H9 (cell line): ENCODE results near the gene ZNRF2. TPM values are rescaled to one million over a fixed set of nuclear protein-coding genes. Genes with fewer than 3 reads are reported as not detected.

Experiments
- DNase-seq: peaks from one replicate; pipeline ENCODE4 v3.0.0-alpha.2; 2017
- H2AFZ ChIP-seq: one replicate; pipeline ENCODE4 v1.6.1; 2013; ENCODE audit warnings: mild to moderate bottlenecking, low read length, control low read depth, moderate library complexity
- H2AK5ac ChIP-seq: 2 replicates; pipeline ENCODE4 v1.6.1; 2013; ENCODE audit warnings: low read length, control low read depth, mixed read lengths; ENCODE audit not compliant: insufficient read length
- H2BK120ac ChIP-seq: one replicate; pipeline ENCODE4 v1.6.1; 2013; ENCODE audit warnings: low read depth, mild to moderate bottlenecking, low read length, control low read depth, inconsistent platforms; ENCODE audit not compliant: poor library complexity, severe bottlenecking
- H2BK12ac ChIP-seq: 2 replicates; pipeline ENCODE4 v1.6.1; 2013; ENCODE audit warnings: low read length, control low read depth, mixed read lengths, low read depth; ENCODE audit not compliant: insufficient read length
- H2BK15ac ChIP-seq: 2 replicates; pipeline ENCODE4 v1.6.1; 2013; ENCODE audit warnings: low read depth, low read length, control low read depth
- H2BK20ac ChIP-seq: one replicate; pipeline ENCODE4 v1.6.1; 2013; ENCODE audit warnings: low read depth, mild to moderate bottlenecking, low read length, control low read depth, inconsistent platforms; ENCODE audit not compliant: poor library complexity, severe bottlenecking
- H2BK5ac ChIP-seq: 2 replicates; pipeline ENCODE4 v1.6.1; 2013; ENCODE audit warnings: low read length, control low read depth, mixed read lengths; ENCODE audit not compliant: insufficient read length
- H3K14ac ChIP-seq: 2 replicates; pipeline ENCODE4 v1.6.1; 2013; ENCODE audit warnings: low read length, control low read depth; ENCODE audit not compliant: insufficient read depth
- H3K18ac ChIP-seq: 2 replicates; pipeline ENCODE4 v1.6.1; 2013; ENCODE audit warnings: low read depth, mild to moderate bottlenecking, mixed read lengths, low read length, control low read depth; ENCODE audit not compliant: insufficient read length
- H3K23ac ChIP-seq: 2 replicates; pipeline ENCODE4 v1.6.1; 2013; ENCODE audit warnings: low read length, control low read depth, mixed read lengths, low read depth; ENCODE audit not compliant: insufficient read length
- H3K23me2 ChIP-seq: 2 replicates; pipeline ENCODE4 v1.6.1; 2013; ENCODE audit warnings: low read depth, mild to moderate bottlenecking, mixed read lengths, low read length, control low read depth; ENCODE audit not compliant: insufficient read length, poor library complexity, severe bottlenecking
- H3K27ac ChIP-seq: 2 replicates; pipeline ENCODE4 v1.5.1; 2013; ENCODE audit warnings: low read length, control low read depth, mixed read lengths, low read depth; ENCODE audit not compliant: insufficient read length
- H3K27me3 ChIP-seq: 2 replicates; pipeline ENCODE4 v1.6.1; 2013; ENCODE audit warnings: low read length, control low read depth, inconsistent platforms; ENCODE audit not compliant: insufficient read depth
- H3K4ac ChIP-seq: 2 replicates; pipeline ENCODE4 v1.6.1; 2013; ENCODE audit warnings: low read depth, mild to moderate bottlenecking, control low read depth, inconsistent platforms, low read length, moderate library complexity
- H3K4me1 ChIP-seq: 2 replicates; pipeline ENCODE4 v1.6.1; 2013; ENCODE audit warnings: low read length, control low read depth, inconsistent platforms; ENCODE audit not compliant: insufficient read depth
- H3K4me2 ChIP-seq: 2 replicates; pipeline ENCODE4 v1.6.1; 2013; ENCODE audit warnings: low read length, control low read depth, mixed read lengths; ENCODE audit not compliant: insufficient read length, insufficient read depth
- H3K56ac ChIP-seq: 2 replicates; pipeline ENCODE4 v1.6.1; 2013; ENCODE audit warnings: low read depth, mild to moderate bottlenecking, mixed read lengths, low read length, control low read depth; ENCODE audit not compliant: insufficient read length
- H3K79me1 ChIP-seq: 2 replicates; pipeline ENCODE4 v1.6.1; 2013; ENCODE audit warnings: low read depth, mild to moderate bottlenecking, moderate library complexity, low read length, control low read depth, inconsistent platforms; ENCODE audit not compliant: insufficient read depth, poor library complexity, severe bottlenecking
- H3K79me2 ChIP-seq: 2 replicates; pipeline ENCODE4 v1.6.1; 2013; ENCODE audit warnings: low read length, control low read depth, inconsistent platforms; ENCODE audit not compliant: insufficient read depth
- H3K9ac ChIP-seq: 2 replicates; pipeline ENCODE4 v1.6.1; 2013; ENCODE audit warnings: low read length, control low read depth, mixed read lengths; ENCODE audit not compliant: insufficient read length; ENCODE audit errors: extremely low read depth
- H3K9me3 ChIP-seq: one replicate; pipeline ENCODE4 v1.6.1; 2013; ENCODE audit warnings: low read depth, low read length, inconsistent platforms; ENCODE audit not compliant: control insufficient read depth
- H3T11ph ChIP-seq: one replicate; pipeline ENCODE4 v1.6.1; 2013; ENCODE audit warnings: mild to moderate bottlenecking, low read length, control low read depth, inconsistent platforms
- H4K20me1 ChIP-seq: one replicate; pipeline ENCODE4 v1.6.1; 2013; ENCODE audit not compliant: control insufficient read depth, insufficient read length, insufficient read depth
- H4K5ac ChIP-seq: 2 replicates; pipeline ENCODE4 v1.6.1; 2013; ENCODE audit warnings: low read depth, mild to moderate bottlenecking, mixed read lengths, low read length, control low read depth; ENCODE audit not compliant: insufficient read length
- H4K8ac ChIP-seq: replicated peaks from 2 replicates; pipeline ENCODE4 v1.6.1; 2013; ENCODE audit warnings: low read length, control low read depth, mixed read lengths, low read depth; ENCODE audit not compliant: insufficient read length
- H4K91ac ChIP-seq: 2 replicates; pipeline ENCODE4 v1.6.1; 2013; ENCODE audit warnings: low read depth, mild to moderate bottlenecking, moderate library complexity, mixed read lengths, low read length, control low read depth; ENCODE audit not compliant: insufficient read length
- H3K27ac Mint-ChIP-seq, 3 experiments: 2 replicates in 2 of 3; 3 replicates in 1 of 3; pipeline ENCODE4 v1.8.0; 2020 to 2021; ENCODE audit warnings: mixed read lengths in 3 of 3, mild to moderate bottlenecking in 1 of 3, moderate library complexity in 1 of 3
- H3K27me3 Mint-ChIP-seq: 2 replicates; pipeline ENCODE4 v1.8.0; 2021; ENCODE audit warnings: low read depth, mild to moderate bottlenecking, moderate library complexity, mixed read lengths
- H3K36me3 Mint-ChIP-seq, 3 experiments: 2 replicates in 2 of 3; 3 replicates in 1 of 3; pipeline ENCODE4 v1.8.0; 2020 to 2021; ENCODE audit warnings: low read depth in 3 of 3, mixed read lengths in 3 of 3; ENCODE audit not compliant: insufficient read depth in 1 of 3
- H3K4me1 Mint-ChIP-seq, 2 experiments: 2 replicates each; pipeline ENCODE4 v1.8.0; 2020; ENCODE audit warnings: mixed read lengths in 2 of 2
- H3K4me3 Mint-ChIP-seq, 2 experiments: 2 replicates in 1 of 2; 3 replicates in 1 of 2; pipeline ENCODE4 v1.8.0; 2020 to 2021; ENCODE audit warnings: mild to moderate bottlenecking in 2 of 2, mixed read lengths in 2 of 2, moderate library complexity in 1 of 2
- H3K9me3 Mint-ChIP-seq, 2 experiments: 2 replicates in 1 of 2; 3 replicates in 1 of 2; pipeline ENCODE4 v1.8.0; 2020; ENCODE audit warnings: mild to moderate bottlenecking in 2 of 2, mixed read lengths in 2 of 2, moderate library complexity in 1 of 2
- CTCF ChIP-seq: fragments of 200-600 bp; sonication (generic); conservative IDR thresholded peaks from 3 replicates; pipeline ENCODE4 v1.8.0; 2021; ENCODE audit warnings: antibody characterized with exemption, mild to moderate bottlenecking
- total RNA-seq: library from RNA; stranded (reverse); gene quantifications from 2 replicates; pipeline ENCODE4 v1.2.1, GENCODE V29; 2021

The ZNRF2 gene
- total RNA-seq, 1 experiment from 2014 or later: 16.5 TPM

GRCh38 chr7:30349816-30350215 lies 65.4 kb downstream of the ZNRF2 start:
- H3K14ac ChIP-seq: no peak overlapping the region
- H2BK12ac ChIP-seq: no peak overlapping the region
- H2BK15ac ChIP-seq: no peak overlapping the region
- no peak overlapping the region for H2BK20ac ChIP-seq
- H3K79me1 ChIP-seq: no peaks in the 10 kb centered on the region
- no peak overlapping the region for H2AK5ac ChIP-seq
- Mint-ChIP-seq H3K9me3 (no peaks in the 10 kb centered on the region), H3K27me3 (no peaks in the 10 kb centered on the region), H3K27ac (peak overlapping the region in 2 of 3 experiments; percentile 14 to 88; a peak in 2 of 7 replicates), H3K4me1 (peaks cover 62 to 90% of the 10 kb centered on the region in 2 experiments), H3K36me3 (no peaks in the 10 kb centered on the region), H3K4me3 (no peak overlapping the region)
- no peaks in the 10 kb centered on the region; the same call in 1 of the 2 replicates for H3K79me2 ChIP-seq
- H3K4me2 ChIP-seq: no peak overlapping the region
- no peak overlapping the region for H3K56ac ChIP-seq
- no peak overlapping the region for H4K91ac ChIP-seq
- no peak for TF ChIP-seq CTCF
- H4K20me1 ChIP-seq: no peaks in the 10 kb centered on the region
- H3K23ac ChIP-seq: no peak overlapping the region
- no peak overlapping the region for H3K27ac ChIP-seq
- no peaks in the 10 kb centered on the region for H3K27me3 ChIP-seq
- DNase-seq: no peak
- no peak overlapping the region for H3K18ac ChIP-seq
- no peak overlapping the region for H3K9ac ChIP-seq
- peaks cover 2% of the 10 kb centered on the region; the same call in 1 of the 2 replicates for H3K4me1 ChIP-seq
- no peaks in the 10 kb centered on the region for H3K9me3 ChIP-seq
- no peaks in the 10 kb centered on the region for H3K23me2 ChIP-seq
- H2BK120ac ChIP-seq: no peak overlapping the region
- no peak overlapping the region for H3T11ph ChIP-seq
- H2BK5ac ChIP-seq: no peak overlapping the region
- no peak overlapping the region for H2AFZ ChIP-seq
- H4K5ac ChIP-seq: no peak overlapping the region
- no peak overlapping the region for H4K8ac ChIP-seq
- no peak overlapping the region for H3K4ac ChIP-seq
